ENCODE measurements around the gene SDCCAG8. TPM values are rescaled to one million over a fixed set of nuclear protein-coding genes. Genes with fewer than 3 reads are reported as not detected.

SDCCAG8 gene
- total and polyA plus RNA-seq, 2 experiments from 2014 or later: 28.0 to 66.7 TPM

DNA sequence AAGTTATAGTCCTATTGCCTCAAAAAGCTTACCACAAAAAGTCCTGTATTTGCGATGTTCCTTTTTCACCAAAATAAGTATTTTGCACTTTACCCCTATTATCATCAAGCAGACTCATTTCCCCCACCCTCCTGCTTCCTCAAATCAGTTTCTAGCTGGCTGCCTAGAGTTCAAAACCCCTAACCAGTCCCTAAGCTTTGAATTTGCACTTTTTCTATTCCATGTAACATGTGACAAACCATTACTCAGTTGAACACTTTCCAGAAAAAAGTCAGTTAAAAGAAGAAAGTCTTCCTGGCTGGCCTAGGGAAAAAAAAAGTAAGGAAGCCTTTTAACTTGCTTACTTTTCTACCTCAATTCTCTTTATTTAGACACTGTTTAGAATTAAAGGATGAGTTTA lies 8.9 kb upstream of the SDCCAG8 start:
- Mint-ChIP-seq H3K27ac (no peak overlapping the region), H3K4me3 (no peak overlapping the region), H3K4me1 (peaks cover 34% of the 10 kb centered on the region), H3K27me3 (ENCODE audit: insufficient read depth, low read depth, poor library complexity) (peaks cover 4% of the 10 kb centered on the region), H3K36me3 (ENCODE audit: low read depth) (peaks cover 24% of the 10 kb centered on the region; the same call in 2 of the 3 replicates), H3K9me3 (no peaks in the 10 kb centered on the region)
- Histone ChIP-seq H3K9me2 (ENCODE audit: insufficient read depth) (no peaks in the 10 kb centered on the region), H3K4me2 (no peak overlapping the region), H3K4me3 (no peak overlapping the region), H3K79me2 (replicated peaks; ENCODE audit: insufficient read depth) (peaks cover 100% of the 10 kb centered on the region), H3K4me1 (ENCODE audit: insufficient read depth) (peaks cover 21% of the 10 kb centered on the region), H3K27me3 (ENCODE audit: insufficient read depth) (no peaks in the 10 kb centered on the region), H3K27ac (ENCODE audit: low read depth) (no peak overlapping the region), H3F3A (replicated peaks; ENCODE audit: low read depth) (no peaks in the 10 kb centered on the region), H2AFZ (no peak overlapping the region), H3K36me3 (ENCODE audit: insufficient read depth) (no peaks in the 10 kb centered on the region), H4K20me1 (replicated peaks; ENCODE audit: insufficient read depth) (peaks cover 39% of the 10 kb centered on the region)
- DNase-seq (ENCODE audit: low spot score) (no peak), ATAC-seq (no peak)
- TF ChIP-seq REST (IDR thresholded peaks at IDR 0.05; ENCODE audit: unreplicated experiment): no peak
- TF ChIP-seq POLR2AphosphoS5 (IDR thresholded peaks at IDR 0.05; ENCODE audit: low read depth): no peak
- TF ChIP-seq, protein P1, sequence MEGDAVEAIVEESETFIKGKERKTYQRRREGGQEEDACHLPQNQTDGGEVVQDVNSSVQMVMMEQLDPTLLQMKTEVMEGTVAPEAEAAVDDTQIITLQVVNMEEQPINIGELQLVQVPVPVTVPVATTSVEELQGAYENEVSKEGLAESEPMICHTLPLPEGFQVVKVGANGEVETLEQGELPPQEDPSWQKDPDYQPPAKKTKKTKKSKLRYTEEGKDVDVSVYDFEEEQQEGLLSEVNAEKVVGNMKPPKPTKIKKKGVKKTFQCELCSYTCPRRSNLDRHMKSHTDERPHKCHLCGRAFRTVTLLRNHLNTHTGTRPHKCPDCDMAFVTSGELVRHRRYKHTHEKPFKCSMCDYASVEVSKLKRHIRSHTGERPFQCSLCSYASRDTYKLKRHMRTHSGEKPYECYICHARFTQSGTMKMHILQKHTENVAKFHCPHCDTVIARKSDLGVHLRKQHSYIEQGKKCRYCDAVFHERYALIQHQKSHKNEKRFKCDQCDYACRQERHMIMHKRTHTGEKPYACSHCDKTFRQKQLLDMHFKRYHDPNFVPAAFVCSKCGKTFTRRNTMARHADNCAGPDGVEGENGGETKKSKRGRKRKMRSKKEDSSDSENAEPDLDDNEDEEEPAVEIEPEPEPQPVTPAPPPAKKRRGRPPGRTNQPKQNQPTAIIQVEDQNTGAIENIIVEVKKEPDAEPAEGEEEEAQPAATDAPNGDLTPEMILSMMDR (conservative IDR thresholded peaks at IDR 0.05; ENCODE audit: low read depth in 2 of 2): no peak
- TF ChIP-seq ZNF331 (CRISPR knock-in tag; IDR thresholded peaks at IDR 0.05; ENCODE audit: low read depth): no peak
- TF ChIP-seq NANOG (IDR thresholded peaks at IDR 0.05; ENCODE audit: borderline replicate concordance): no peak
- TF ChIP-seq JUNB (IDR thresholded peaks at IDR 0.05; ENCODE audit: unreplicated experiment): no peak
- TF ChIP-seq EZH2 (IDR thresholded peaks at IDR 0.05; ENCODE audit: low read depth, unreplicated experiment): no peak
- no peak for TF ChIP-seq EZH2phosphoT487 (IDR thresholded peaks at IDR 0.05; ENCODE audit: unreplicated experiment)
- TF ChIP-seq ZNF114 (CRISPR knock-in tag; IDR thresholded peaks at IDR 0.05): no peak
- no peak for TF ChIP-seq STAT1 (IDR thresholded peaks at IDR 0.05; ENCODE audit: unreplicated experiment)
- TF ChIP-seq ETS1 (IDR thresholded peaks at IDR 0.05): no peak
- TF ChIP-seq CREB1 (CRISPR knock-in tag; IDR thresholded peaks at IDR 0.05; ENCODE audit: low read depth): no peak
- TF ChIP-seq, protein P2, sequence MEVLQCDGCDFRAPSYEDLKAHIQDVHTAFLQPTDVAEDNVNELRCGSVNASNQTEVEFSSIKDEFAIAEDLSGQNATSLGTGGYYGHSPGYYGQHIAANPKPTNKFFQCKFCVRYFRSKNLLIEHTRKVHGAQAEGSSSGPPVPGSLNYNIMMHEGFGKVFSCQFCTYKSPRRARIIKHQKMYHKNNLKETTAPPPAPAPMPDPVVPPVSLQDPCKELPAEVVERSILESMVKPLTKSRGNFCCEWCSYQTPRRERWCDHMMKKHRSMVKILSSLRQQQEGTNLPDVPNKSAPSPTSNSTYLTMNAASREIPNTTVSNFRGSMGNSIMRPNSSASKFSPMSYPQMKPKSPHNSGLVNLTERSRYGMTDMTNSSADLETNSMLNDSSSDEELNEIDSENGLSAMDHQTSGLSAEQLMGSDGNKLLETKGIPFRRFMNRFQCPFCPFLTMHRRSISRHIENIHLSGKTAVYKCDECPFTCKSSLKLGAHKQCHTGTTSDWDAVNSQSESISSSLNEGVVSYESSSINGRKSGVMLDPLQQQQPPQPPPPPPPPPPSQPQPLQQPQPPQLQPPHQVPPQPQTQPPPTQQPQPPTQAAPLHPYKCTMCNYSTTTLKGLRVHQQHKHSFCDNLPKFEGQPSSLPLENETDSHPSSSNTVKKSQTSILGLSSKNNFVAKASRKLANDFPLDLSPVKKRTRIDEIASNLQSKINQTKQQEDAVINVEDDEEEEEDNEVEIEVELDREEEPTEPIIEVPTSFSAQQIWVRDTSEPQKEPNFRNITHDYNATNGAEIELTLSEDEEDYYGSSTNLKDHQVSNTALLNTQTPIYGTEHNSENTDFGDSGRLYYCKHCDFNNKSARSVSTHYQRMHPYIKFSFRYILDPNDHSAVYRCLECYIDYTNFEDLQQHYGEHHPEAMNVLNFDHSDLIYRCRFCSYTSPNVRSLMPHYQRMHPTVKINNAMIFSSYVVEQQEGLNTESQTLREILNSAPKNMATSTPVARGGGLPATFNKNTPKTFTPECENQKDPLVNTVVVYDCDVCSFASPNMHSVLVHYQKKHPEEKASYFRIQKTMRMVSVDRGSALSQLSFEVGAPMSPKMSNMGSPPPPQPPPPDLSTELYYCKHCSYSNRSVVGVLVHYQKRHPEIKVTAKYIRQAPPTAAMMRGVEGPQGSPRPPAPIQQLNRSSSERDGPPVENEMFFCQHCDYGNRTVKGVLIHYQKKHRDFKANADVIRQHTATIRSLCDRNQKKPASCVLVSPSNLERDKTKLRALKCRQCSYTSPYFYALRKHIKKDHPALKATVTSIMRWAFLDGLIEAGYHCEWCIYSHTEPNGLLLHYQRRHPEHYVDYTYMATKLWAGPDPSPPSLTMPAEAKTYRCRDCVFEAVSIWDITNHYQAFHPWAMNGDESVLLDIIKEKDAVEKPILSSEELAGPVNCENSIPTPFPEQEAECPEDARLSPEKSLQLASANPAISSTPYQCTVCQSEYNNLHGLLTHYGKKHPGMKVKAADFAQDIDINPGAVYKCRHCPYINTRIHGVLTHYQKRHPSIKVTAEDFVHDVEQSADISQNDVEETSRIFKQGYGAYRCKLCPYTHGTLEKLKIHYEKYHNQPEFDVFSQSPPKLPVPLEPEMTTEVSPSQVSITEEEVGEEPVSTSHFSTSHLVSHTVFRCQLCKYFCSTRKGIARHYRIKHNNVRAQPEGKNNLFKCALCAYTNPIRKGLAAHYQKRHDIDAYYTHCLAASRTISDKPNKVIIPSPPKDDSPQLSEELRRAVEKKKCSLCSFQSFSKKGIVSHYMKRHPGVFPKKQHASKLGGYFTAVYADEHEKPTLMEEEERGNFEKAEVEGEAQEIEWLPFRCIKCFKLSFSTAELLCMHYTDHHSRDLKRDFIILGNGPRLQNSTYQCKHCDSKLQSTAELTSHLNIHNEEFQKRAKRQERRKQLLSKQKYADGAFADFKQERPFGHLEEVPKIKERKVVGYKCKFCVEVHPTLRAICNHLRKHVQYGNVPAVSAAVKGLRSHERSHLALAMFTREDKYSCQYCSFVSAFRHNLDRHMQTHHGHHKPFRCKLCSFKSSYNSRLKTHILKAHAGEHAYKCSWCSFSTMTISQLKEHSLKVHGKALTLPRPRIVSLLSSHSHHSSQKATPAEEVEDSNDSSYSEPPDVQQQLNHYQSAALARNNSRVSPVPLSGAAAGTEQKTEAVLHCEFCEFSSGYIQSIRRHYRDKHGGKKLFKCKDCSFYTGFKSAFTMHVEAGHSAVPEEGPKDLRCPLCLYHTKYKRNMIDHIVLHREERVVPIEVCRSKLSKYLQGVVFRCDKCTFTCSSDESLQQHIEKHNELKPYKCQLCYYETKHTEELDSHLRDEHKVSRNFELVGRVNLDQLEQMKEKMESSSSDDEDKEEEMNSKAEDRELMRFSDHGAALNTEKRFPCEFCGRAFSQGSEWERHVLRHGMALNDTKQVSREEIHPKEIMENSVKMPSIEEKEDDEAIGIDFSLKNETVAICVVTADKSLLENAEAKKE (CRISPR knock-in tag; IDR thresholded peaks at IDR 0.05): no peak

All from GM23338 (cell line).